ENCODE measurements around the gene HNRNPR. TPM values are rescaled to one million over a fixed set of nuclear protein-coding genes. Genes with fewer than 3 reads are reported as not detected.

HNRNPR gene
- total and polyA plus RNA-seq, 2 donors (not counting 3 experiments of a cell fraction or from before 2014, with no cell fraction given) = 111 to 171 TPM

- Histone ChIP-seq H3K4me3 (replicated peaks in 1 of 3; ENCODE audit: insufficient read depth in 1 of 3, low read depth in 1 of 3, low read length in 3 of 3) (no peak overlapping the region), H3K9ac (replicated peaks; ENCODE audit: extremely low read depth, insufficient read depth, low read length) (no peak overlapping the region), H3K4me2 (ENCODE audit: insufficient read depth, low read length) (no peak overlapping the region), H3K36me3 (ENCODE audit: control insufficient read depth in 2 of 2, extremely low read depth in 1 of 2, insufficient read depth in 2 of 2, low read length in 2 of 2) (peaks cover 15 to 25% of the 10 kb centered on the region in 2 experiments), H4K20me1 (replicated peaks; ENCODE audit: control insufficient read depth, extremely low read depth, insufficient read depth, low read length) (no peaks in the 10 kb centered on the region), H3K27ac (ENCODE audit: insufficient read depth, low read depth, low read length) (no peak overlapping the region), H3K4me1 (ENCODE audit: control insufficient read depth, extremely low read depth, insufficient read depth, low read length) (no peaks in the 10 kb centered on the region), H3K27me3 (ENCODE audit: control insufficient read depth in 2 of 2, insufficient read depth in 2 of 2, low read length in 2 of 2) (no peaks in the 10 kb centered on the region), H3K79me2 (ENCODE audit: control insufficient read depth, insufficient read depth, low read length) (no peaks in the 10 kb centered on the region), H2AFZ (ENCODE audit: low read depth, low read length) (no peak overlapping the region), H3K9me1 (replicated peaks; ENCODE audit: control insufficient read depth, extremely low read depth, insufficient read depth, low read length) (no peaks in the 10 kb centered on the region), H3K9me3 (replicated peaks; ENCODE audit: control insufficient read depth, insufficient read depth, low read length) (peaks cover 18% of the 10 kb centered on the region)
- dilution Hi-C loops (cut with MboI; ENCODE audit: extremely low pct_ligation_motif_present, low sequenced_read_pairs) (no loop called here), intact Hi-C loops (cut with micrococcal nuclease) (no loop called here)
- POLR2A ChIA-PET = interaction anchor here (0.6 to 1.0 kb wide), 2 partner anchors 13 to 40 kb away, joined by 3 to 5 read pairs; partner anchors contain the start of gene HNRNPR
- TF ChIP-seq FOS (IDR thresholded peaks at IDR 0.05; ENCODE audit: borderline replicate concordance, insufficient read depth, low read length) (no peak), CTCF (IDR thresholded peaks at IDR 0.05; ENCODE audit: extremely low read depth in 1 of 2, insufficient read depth in 1 of 2, low read depth in 1 of 2, low read length in 2 of 2) (no peak)
- FAIRE-seq (no peak), DNase-seq (ENCODE audit: low read depth, low spot score) (no peak)
- no TSS peak for BruUV-seq (replicated peaks)
- CTCF ChIA-PET = interaction anchor here (1.3 kb wide), 2 partner anchors 8 to 47 kb away, joined by 4 to 6 read pairs; no protein-coding TSS in a partner anchor
Measured at GRCh38 chr1:23357138-23357908, 13.2 kb upstream of the HNRNPR start.

- no peaks in the 10 kb centered on the region for H3K27me3 ChIP-seq (ENCODE audit: control insufficient read depth in 2 of 2, insufficient read depth in 2 of 2, low read length in 2 of 2)
- no peak for TF ChIP-seq POLR2AphosphoS5 (IDR thresholded peaks at IDR 0.05; ENCODE audit: insufficient read depth, low read depth, low read length)
- TF ChIP-seq CTCF (IDR thresholded peaks at IDR 0.05; ENCODE audit: extremely low read depth in 1 of 2, insufficient read depth in 1 of 2, low read depth in 1 of 2, low read length in 2 of 2) = no peak
- TF ChIP-seq GATA2 (IDR thresholded peaks at IDR 0.05; ENCODE audit: insufficient read depth, insufficient read length, low read depth, low read length) = no peak
- TF ChIP-seq MAX (IDR thresholded peaks at IDR 0.05; ENCODE audit: insufficient read depth, insufficient read length) = no peak
- TF ChIP-seq MYC (IDR thresholded peaks at IDR 0.05; ENCODE audit: low read depth, low read length) = no peak
- TF ChIP-seq POLR2A (IDR thresholded peaks at IDR 0.05; ENCODE audit: low read depth, low read length) = no peak
- no peak for TF ChIP-seq EZH2 (IDR thresholded peaks at IDR 0.05; ENCODE audit: borderline replicate concordance, low read depth, low read length, severe bottlenecking)
- no peak for TF ChIP-seq FOS (IDR thresholded peaks at IDR 0.05; ENCODE audit: borderline replicate concordance, insufficient read depth, low read length)
- no peak for TF ChIP-seq JUN (IDR thresholded peaks at IDR 0.05; ENCODE audit: borderline replicate concordance, insufficient read depth, insufficient read length, low read depth)
Measured at GRCh38 chr1:23356471-23357137, 12.5 kb upstream of the HNRNPR start.

More at GRCh38 chr1:23356471-23357137, 12.5 kb upstream of the HNRNPR start:
- H3K27ac ChIP-seq (ENCODE audit: insufficient read depth, low read depth, low read length) = no peak overlapping the region
- DNase-seq (ENCODE audit: low read depth, low spot score) = no peak
- no peaks in the 10 kb centered on the region for H3K79me2 ChIP-seq (ENCODE audit: control insufficient read depth, insufficient read depth, low read length)
- H4K20me1 ChIP-seq (replicated peaks; ENCODE audit: control insufficient read depth, extremely low read depth, insufficient read depth, low read length) = no peaks in the 10 kb centered on the region
- intact Hi-C loops (cut with micrococcal nuclease) = no loop called here
- H3K4me1 ChIP-seq (ENCODE audit: control insufficient read depth, extremely low read depth, insufficient read depth, low read length) = no peaks in the 10 kb centered on the region
- H3K9ac ChIP-seq (replicated peaks; ENCODE audit: extremely low read depth, insufficient read depth, low read length) = no peak overlapping the region
- CTCF ChIA-PET = interaction anchor here (1.3 kb wide), 2 partner anchors 9 to 47 kb away, joined by 4 to 6 read pairs; no protein-coding TSS in a partner anchor
- H2AFZ ChIP-seq (ENCODE audit: low read depth, low read length) = no peak overlapping the region
- no peak overlapping the region for H3K4me2 ChIP-seq (ENCODE audit: insufficient read depth, low read length)
- no peaks in the 10 kb centered on the region for H3K9me1 ChIP-seq (replicated peaks; ENCODE audit: control insufficient read depth, extremely low read depth, insufficient read depth, low read length)
- H3K4me3 ChIP-seq (replicated peaks in 1 of 3; ENCODE audit: insufficient read depth in 1 of 3, low read depth in 1 of 3, low read length in 3 of 3) = no peak overlapping the region
- dilution Hi-C loops (cut with MboI; ENCODE audit: extremely low pct_ligation_motif_present, low sequenced_read_pairs) = no loop called here
- POLR2A ChIA-PET = interaction anchor here (1.0 kb wide), 1 partner anchor 12 kb away, joined by 5 read pairs; the partner anchor contains the start of gene HNRNPR
- peaks cover 10 to 18% of the 10 kb centered on the region in 2 experiments for H3K36me3 ChIP-seq (ENCODE audit: control insufficient read depth in 2 of 2, extremely low read depth in 1 of 2, insufficient read depth in 2 of 2, low read length in 2 of 2)
- no TSS peak for BruUV-seq (replicated peaks)
- H3K9me3 ChIP-seq (replicated peaks; ENCODE audit: control insufficient read depth, insufficient read depth, low read length) = peaks cover 12% of the 10 kb centered on the region
- no peak for FAIRE-seq

Data from endothelial cell of umbilical vein (primary cell).